ENCODE results near the gene TMEM51. TPM values are rescaled to one million over a fixed set of nuclear protein-coding genes. Genes with fewer than 3 reads are reported as not detected.

The TMEM51 gene
- total RNA-seq, 1 donor from 2014 or later: not detected

DNA sequence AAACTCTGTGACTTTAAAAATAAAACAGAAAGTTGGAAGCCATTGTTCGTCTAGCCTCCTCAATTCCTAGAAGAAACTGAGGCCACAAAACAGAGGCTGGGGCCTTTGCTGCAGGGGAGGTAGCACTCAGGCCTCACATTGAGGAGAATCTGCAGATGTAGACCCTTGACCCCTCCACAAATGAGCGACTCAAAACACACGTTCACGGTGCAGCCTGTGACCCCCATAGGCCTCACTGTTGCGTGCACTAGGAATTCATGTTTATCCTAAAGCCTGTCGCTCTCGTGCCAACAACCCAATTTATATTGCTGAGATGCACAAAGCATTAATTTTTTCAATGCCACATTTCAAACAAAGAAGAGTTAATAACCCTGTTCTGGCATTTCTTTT, 5.6 kb downstream of the TMEM51 start:
- H3K4me1 ChIP-seq: peaks cover 0 to 3% of the 10 kb centered on the region in 2 donors
- H3K36me3 ChIP-seq: no peaks in the 10 kb centered on the region
- no peak overlapping the region for H3K27ac ChIP-seq
- no peak overlapping the region for H3K4me3 ChIP-seq
- intact Hi-C loops (cut with DNase I): loop anchor here (10.0 kb wide), 2 partner anchors 234 to 246 kb away; partner anchors contain the start of gene EFHD2
- DNase-seq (ENCODE audit: low spot score in 2 of 2): no peak
- H3K9me3 ChIP-seq: no peaks in the 10 kb centered on the region
- TF ChIP-seq, protein P1, sequence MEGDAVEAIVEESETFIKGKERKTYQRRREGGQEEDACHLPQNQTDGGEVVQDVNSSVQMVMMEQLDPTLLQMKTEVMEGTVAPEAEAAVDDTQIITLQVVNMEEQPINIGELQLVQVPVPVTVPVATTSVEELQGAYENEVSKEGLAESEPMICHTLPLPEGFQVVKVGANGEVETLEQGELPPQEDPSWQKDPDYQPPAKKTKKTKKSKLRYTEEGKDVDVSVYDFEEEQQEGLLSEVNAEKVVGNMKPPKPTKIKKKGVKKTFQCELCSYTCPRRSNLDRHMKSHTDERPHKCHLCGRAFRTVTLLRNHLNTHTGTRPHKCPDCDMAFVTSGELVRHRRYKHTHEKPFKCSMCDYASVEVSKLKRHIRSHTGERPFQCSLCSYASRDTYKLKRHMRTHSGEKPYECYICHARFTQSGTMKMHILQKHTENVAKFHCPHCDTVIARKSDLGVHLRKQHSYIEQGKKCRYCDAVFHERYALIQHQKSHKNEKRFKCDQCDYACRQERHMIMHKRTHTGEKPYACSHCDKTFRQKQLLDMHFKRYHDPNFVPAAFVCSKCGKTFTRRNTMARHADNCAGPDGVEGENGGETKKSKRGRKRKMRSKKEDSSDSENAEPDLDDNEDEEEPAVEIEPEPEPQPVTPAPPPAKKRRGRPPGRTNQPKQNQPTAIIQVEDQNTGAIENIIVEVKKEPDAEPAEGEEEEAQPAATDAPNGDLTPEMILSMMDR (IDR thresholded peaks at IDR 0.05): no peak
- no peaks in the 10 kb centered on the region for H3K27me3 ChIP-seq

DNA sequence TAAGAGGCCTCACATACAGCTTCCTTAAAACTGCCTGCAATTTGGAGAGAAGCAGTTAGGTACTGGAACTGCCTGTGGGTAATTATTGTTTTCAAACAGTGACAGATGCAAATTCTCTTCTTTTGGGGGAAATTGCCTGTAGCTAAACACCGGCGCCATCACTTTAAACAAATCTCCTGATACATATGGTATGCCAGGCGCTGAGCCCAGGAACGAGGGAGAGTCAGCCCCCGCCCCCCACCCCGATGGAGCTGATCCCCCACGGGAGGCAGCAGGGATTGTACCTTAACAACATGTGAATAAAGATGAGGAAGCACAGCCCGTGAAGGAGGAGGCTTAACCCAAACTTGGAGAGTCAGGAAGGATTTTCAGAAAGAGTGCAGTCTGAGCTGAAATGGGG, 7.1 kb downstream of the TMEM51 start:
- Histone ChIP-seq H3K4me3 (no peak overlapping the region), H3K36me3 (no peaks in the 10 kb centered on the region), H3K4me1 (no peaks in the 10 kb centered on the region), H3K9me3 (no peaks in the 10 kb centered on the region), H3K27ac (no peak overlapping the region), H3K27me3 (no peaks in the 10 kb centered on the region)
- intact Hi-C loops (cut with DNase I): no loop called here
- no peak for DNase-seq (ENCODE audit: low spot score in 2 of 2)
- TF ChIP-seq, protein P1 (IDR thresholded peaks at IDR 0.05): no peak

GRCh38 chr1:15167386-15167785, 13.8 kb downstream of the TMEM51 start:
- intact Hi-C loops (cut with DNase I): no loop called here
- no peaks in the 10 kb centered on the region for H3K9me3 ChIP-seq
- no peak overlapping the region for H3K4me3 ChIP-seq
- H3K36me3 ChIP-seq: no peaks in the 10 kb centered on the region
- H3K4me1 ChIP-seq: no peaks in the 10 kb centered on the region
- no peak overlapping the region for H3K27ac ChIP-seq
- TF ChIP-seq, protein P1 (IDR thresholded peaks at IDR 0.05): no peak
- DNase-seq (ENCODE audit: low spot score in 2 of 2): no peak
- H3K27me3 ChIP-seq: no peaks in the 10 kb centered on the region

- Histone ChIP-seq H3K27me3 (no peaks in the 10 kb centered on the region), H3K4me3 (no peak overlapping the region), H3K4me1 (no peaks in the 10 kb centered on the region), H3K27ac (no peak overlapping the region), H3K36me3 (no peaks in the 10 kb centered on the region), H3K9me3 (no peaks in the 10 kb centered on the region)
- intact Hi-C loops (cut with DNase I): no loop called here
- no peak for DNase-seq (ENCODE audit: low spot score in 2 of 2)
- TF ChIP-seq, protein P1 (IDR thresholded peaks at IDR 0.05): no peak
Observed at GRCh38 chr1:15168479-15168878, 14.9 kb downstream of the TMEM51 start.

DNA sequence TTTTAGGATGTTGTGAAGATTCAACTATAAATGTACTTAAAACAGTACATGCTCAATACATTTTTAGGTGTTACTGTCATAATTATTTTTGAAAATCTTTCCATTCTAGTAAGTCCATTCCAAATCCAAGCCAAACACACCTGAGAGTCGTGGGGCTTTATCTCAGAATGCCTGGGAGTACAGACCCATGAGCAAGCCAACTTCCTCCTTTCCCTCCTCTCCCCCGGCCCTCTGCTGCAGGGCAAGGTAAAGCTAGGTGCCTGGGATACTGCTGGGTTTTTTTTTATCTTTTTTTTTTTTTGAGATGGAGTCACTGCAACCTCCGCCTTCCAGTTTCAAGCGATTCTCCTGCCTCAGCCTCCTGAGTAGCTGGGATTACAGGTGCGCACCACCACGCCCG, 16.5 kb downstream of the TMEM51 start:
- DNase-seq (ENCODE audit: low spot score in 2 of 2): no peak
- Histone ChIP-seq H3K27me3 (no peaks in the 10 kb centered on the region), H3K36me3 (no peaks in the 10 kb centered on the region), H3K9me3 (no peaks in the 10 kb centered on the region), H3K27ac (no peak overlapping the region), H3K4me3 (no peak overlapping the region), H3K4me1 (no peaks in the 10 kb centered on the region)
- intact Hi-C loops (cut with DNase I): no loop called here
- TF ChIP-seq, protein P1 (IDR thresholded peaks at IDR 0.05): no peak

DNA sequence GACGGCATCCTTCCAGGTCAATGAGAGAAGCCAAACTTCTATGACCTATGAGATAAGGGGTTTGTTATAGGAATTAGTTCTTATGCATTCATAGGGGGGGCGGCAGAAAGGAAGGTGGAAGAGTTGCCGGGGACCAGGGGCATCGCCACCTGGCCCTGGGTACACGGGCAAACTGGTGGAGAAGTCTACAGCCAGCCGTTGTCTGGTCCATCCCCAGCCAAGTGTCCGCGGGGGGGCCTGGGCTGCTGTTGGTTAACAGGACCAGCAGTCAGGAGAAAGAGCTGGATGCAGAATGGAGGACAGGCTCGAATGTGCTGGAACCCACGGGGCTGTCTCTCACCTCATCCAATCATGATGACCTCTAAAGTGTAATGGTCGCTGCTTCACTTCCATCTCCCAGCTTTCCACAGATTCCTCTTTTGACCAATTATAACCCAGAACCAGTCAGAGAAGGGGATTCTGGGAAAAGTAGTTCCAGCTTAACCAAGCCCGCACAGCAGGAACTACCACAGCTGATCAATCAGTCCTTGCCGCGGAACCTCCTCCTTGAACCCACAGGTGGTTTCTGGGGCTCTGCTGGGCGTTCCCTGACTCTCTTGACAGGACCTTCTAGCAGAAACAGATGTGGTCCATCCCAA, 17.8 kb downstream of the TMEM51 start:
- no peaks in the 10 kb centered on the region for H3K4me1 ChIP-seq
- H3K27ac ChIP-seq: no peak overlapping the region
- intact Hi-C loops (cut with DNase I): no loop called here

More for the DNA sequence above, 17.8 kb downstream of the TMEM51 start:
- Histone ChIP-seq H3K4me3 (no peak overlapping the region), H3K36me3 (no peaks in the 10 kb centered on the region), H3K27me3 (no peaks in the 10 kb centered on the region), H3K9me3 (no peaks in the 10 kb centered on the region)
- TF ChIP-seq, protein P1 (IDR thresholded peaks at IDR 0.05): no peak
- DNase-seq (ENCODE audit: low spot score in 2 of 2): no peak
